ENCODE measurements around the gene IER3. TPM values are rescaled to one million over a fixed set of nuclear protein-coding genes. Genes with fewer than 3 reads are reported as not detected.
"Not testable (repeated sequence)": the region's sequence is repeated elsewhere in the genome, so short reads cannot be mapped to it uniquely, and the experiment has no call there.

IER3 gene
- polyA plus RNA-seq, 1 of the 3 experiments (the other 2 are of a cell fraction) = 12.9 TPM

GRCh38 chr6:30759575-30760239, 15.4 kb upstream of the IER3 start (continued):
- TF ChIP-seq TEAD4 (IDR thresholded peaks at IDR 0.05; ENCODE audit: borderline replicate concordance, insufficient read depth) = peak; percentile 96
- TF ChIP-seq POLR2AphosphoS5 (IDR thresholded peaks at IDR 0.05; ENCODE audit: low read depth, low read length) = peak; percentile 64; the same call in 1 of the 2 replicates
- peak; percentile 59; the same call in 1 of the 2 replicates for TF ChIP-seq JUND (IDR thresholded peaks at IDR 0.05)

GRCh38 chr6:30757261-30757904, 13.0 kb upstream of the IER3 start:
- Histone ChIP-seq H3K4me1 (ENCODE audit: control insufficient read depth in 1 of 2, insufficient read depth in 2 of 2, low read depth in 1 of 2, low read length in 1 of 2) (peaks cover 8 to 19% of the 10 kb centered on the region in 2 experiments; a peak in 3 of 4 replicates), H3K36me3 (replicated peaks in 1 of 2; ENCODE audit: control insufficient read depth in 1 of 2, insufficient read depth in 2 of 2, low read length in 1 of 2) (no peaks in the 10 kb centered on the region), H4K20me1 (ENCODE audit: insufficient read depth) (no peaks in the 10 kb centered on the region), H3F3A (replicated peaks; ENCODE audit: insufficient read depth) (peaks cover 40% of the 10 kb centered on the region), H3K4me3 (ENCODE audit: low read depth in 2 of 2, low read length in 1 of 2) (no peak overlapping the region), H2AFZ (ENCODE audit: low read depth) (no peak overlapping the region), H3K79me2 (ENCODE audit: insufficient read depth) (no peaks in the 10 kb centered on the region), H3K27ac (ENCODE audit: low read depth in 2 of 2, low read length in 1 of 2) (no peak overlapping the region), H3K9me3 (no peaks in the 10 kb centered on the region), H3K9me2 (no peaks in the 10 kb centered on the region), H3K9ac (no peak overlapping the region), H3K27me3 (ENCODE audit: insufficient read depth) (no peaks in the 10 kb centered on the region), H3K4me2 (no peak overlapping the region)
- ChIA-PET POLR2A (no interaction called here), CTCF (interaction anchor here (2.3 kb wide), 1 partner anchor 35 kb away, joined by 6 read pairs; no protein-coding TSS in a partner anchor)
- TF ChIP-seq RAD21 (IDR thresholded peaks at IDR 0.05; ENCODE audit: low read length) (no peak), FOSL2 (IDR thresholded peaks at IDR 0.05; ENCODE audit: borderline replicate concordance, low read depth) (no peak), YY1 (IDR thresholded peaks at IDR 0.05; ENCODE audit: low read depth) (no peak), FOXM1 (IDR thresholded peaks at IDR 0.05; ENCODE audit: low read depth) (no peak), TEAD4 (IDR thresholded peaks at IDR 0.05; ENCODE audit: borderline replicate concordance, insufficient read depth) (no peak)
- TF ChIP-seq, protein P1, sequence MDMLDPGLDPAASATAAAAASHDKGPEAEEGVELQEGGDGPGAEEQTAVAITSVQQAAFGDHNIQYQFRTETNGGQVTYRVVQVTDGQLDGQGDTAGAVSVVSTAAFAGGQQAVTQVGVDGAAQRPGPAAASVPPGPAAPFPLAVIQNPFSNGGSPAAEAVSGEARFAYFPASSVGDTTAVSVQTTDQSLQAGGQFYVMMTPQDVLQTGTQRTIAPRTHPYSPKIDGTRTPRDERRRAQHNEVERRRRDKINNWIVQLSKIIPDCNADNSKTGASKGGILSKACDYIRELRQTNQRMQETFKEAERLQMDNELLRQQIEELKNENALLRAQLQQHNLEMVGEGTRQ (IDR thresholded peaks at IDR 0.05; ENCODE audit: borderline replicate concordance, low read depth, low read length) = no peak
- TF ChIP-seq, protein P2, sequence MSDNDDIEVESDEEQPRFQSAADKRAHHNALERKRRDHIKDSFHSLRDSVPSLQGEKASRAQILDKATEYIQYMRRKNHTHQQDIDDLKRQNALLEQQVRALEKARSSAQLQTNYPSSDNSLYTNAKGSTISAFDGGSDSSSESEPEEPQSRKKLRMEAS (IDR thresholded peaks at IDR 0.05; ENCODE audit: low read depth) = no peak
- 100% methylated on average over 1 of the region's 1 CpG for WGBS (ENCODE audit: low lambda C conversion rate)
- DNase-seq = no peak

- CTCF ChIA-PET, POLR2A ChIA-PET: not testable (repeated sequence)
- H3K4me1 ChIP-seq (ENCODE audit: control insufficient read depth in 1 of 2, insufficient read depth in 2 of 2, low read depth in 1 of 2, low read length in 1 of 2) = peaks cover 12 to 24% of the 10 kb centered on the region in 2 experiments; a peak in 3 of 4 replicates
Measured at GRCh38 chr6:30756405-30757003, 12.2 kb upstream of the IER3 start.

More at GRCh38 chr6:30756405-30757003, 12.2 kb upstream of the IER3 start:
- not testable (repeated sequence) for H3K79me2 ChIP-seq (ENCODE audit: insufficient read depth); DNase-seq; H3K9me2 ChIP-seq; H3K27me3 ChIP-seq (ENCODE audit: insufficient read depth); H2AFZ ChIP-seq (ENCODE audit: low read depth); H3K9me3 ChIP-seq; H3K4me2 ChIP-seq; H3K4me3 ChIP-seq (ENCODE audit: low read depth in 2 of 2, low read length in 1 of 2); H3K27ac ChIP-seq (ENCODE audit: low read depth in 2 of 2, low read length in 1 of 2); H3K36me3 ChIP-seq (replicated peaks in 1 of 2; ENCODE audit: control insufficient read depth in 1 of 2, insufficient read depth in 2 of 2, low read length in 1 of 2); H4K20me1 ChIP-seq (ENCODE audit: insufficient read depth); H3K9ac ChIP-seq
- H3F3A ChIP-seq (replicated peaks; ENCODE audit: insufficient read depth) = peaks cover 46% of the 10 kb centered on the region
- 95% methylated on average over 7 of the region's 7 CpGs for WGBS (ENCODE audit: low lambda C conversion rate)
